Right lobe of liver (tissue), 4 donors: ENCODE measurements around the gene EVA1C.

ENCODE experiments used
- CTCF ChIP-seq, 4 donors: fragments of 200-600 bp in 3 of 4; fragments of 450-650 bp in 1 of 4; IDR thresholded peaks; one replicate each; pipeline versions ENCODE4 v1.5.1 to v1.8.0; 2016 to 2022; ENCODE audit warnings: antibody characterized with exemption in 4 of 4, mild to moderate bottlenecking in 2 of 4
- POLR2A ChIP-seq: fragments of 450-650 bp; IDR thresholded peaks from one replicate; pipeline ENCODE4 v1.6.1; 2017; ENCODE audit warnings: antibody characterized with exemption, mild to moderate bottlenecking
- donor health status: DM: no; HTN: no; CAD: no.
- donor health status: DM: no; HTN: no; CAD: no.
- donor health status: DM: no; HTN: yes; CAD: no.

- TF ChIP-seq CTCF (IDR thresholded peaks at IDR 0.05) (peak; percentile 9 to 24 (median 21)), POLR2A (no peak)
These were observed 2.3 kb downstream of the EVA1C start for GRCh38 chr21:32414579-32415358.
